ENCODE results near the gene GANC.
A peak's percentile ranks its signal among the peaks of the same experiment; 100 is the strongest.

GANC gene

GRCh38 chr15:42348083-42348482 lies 75.1 kb downstream of the GANC start:
- DNase-seq (ENCODE audit: low spot score) = no peak

- no peak for DNase-seq (ENCODE audit: low spot score)
Observed at GRCh38 chr15:42349186-42349585, 76.2 kb downstream of the GANC start.

- no peak for DNase-seq (ENCODE audit: low spot score)
Observed at GRCh38 chr15:42352401-42352800, 79.4 kb downstream of the GANC start.

GRCh38 chr15:42353061-42353460 lies 80.1 kb downstream of the GANC start:
- DNase-seq (ENCODE audit: low spot score) = no peak

GRCh38 chr15:42354824-42355223 lies 81.8 kb downstream of the GANC start:
- no peak for DNase-seq (ENCODE audit: low spot score)

GRCh38 chr15:42355291-42355690 lies 82.3 kb downstream of the GANC start:
- DNase-seq (ENCODE audit: low spot score) = no peak

- DNase-seq (ENCODE audit: low spot score) = no peak
Observed at GRCh38 chr15:42356851-42357250, 83.8 kb downstream of the GANC start.

- DNase-seq (ENCODE audit: low spot score) = no peak
Observed at GRCh38 chr15:42358141-42358540, 85.1 kb downstream of the GANC start.

GRCh38 chr15:42359249-42359648 lies 86.2 kb downstream of the GANC start, which contains the start of gene CAPN3:
Gene CAPN3 (plus strand): TSS chr15:42359501. CDS start chr15:42359806, 305 bp downstream.
- DNase-seq (ENCODE audit: low spot score) = no peak

- no peak for DNase-seq (ENCODE audit: low spot score)
Observed at GRCh38 chr15:42359985-42360384, 87.0 kb downstream of the GANC start.

- no peak for DNase-seq (ENCODE audit: low spot score)
Observed at GRCh38 chr15:42360535-42361112, 87.6 kb downstream of the GANC start.

GRCh38 chr15:42363487-42363886 lies 90.5 kb downstream of the GANC start:
- no peak for DNase-seq (ENCODE audit: low spot score)

- no peak for DNase-seq (ENCODE audit: low spot score)
Observed at GRCh38 chr15:42363942-42364341, 90.9 kb downstream of the GANC start.

GRCh38 chr15:42364529-42364928 lies 91.5 kb downstream of the GANC start:
- DNase-seq (ENCODE audit: low spot score) = no peak

- no peak for DNase-seq (ENCODE audit: low spot score)
Observed at GRCh38 chr15:42365921-42366550, 93.0 kb downstream of the GANC start.

- no peak for DNase-seq (ENCODE audit: low spot score)
Observed at GRCh38 chr15:42367041-42367440, 94.0 kb downstream of the GANC start.

- no peak for DNase-seq (ENCODE audit: low spot score)
Observed at GRCh38 chr15:42368096-42368495, 95.1 kb downstream of the GANC start.

GRCh38 chr15:42371096-42371495 lies 98.1 kb downstream of the GANC start:
- DNase-seq (ENCODE audit: low spot score) = peak; percentile 28

GRCh38 chr15:42373274-42373673 lies 100.3 kb downstream of the GANC start:
- no peak for DNase-seq (ENCODE audit: low spot score)

- no peak for DNase-seq (ENCODE audit: low spot score)
Observed at GRCh38 chr15:42373936-42374335, 100.9 kb downstream of the GANC start.

- DNase-seq (ENCODE audit: low spot score) = no peak
Observed at GRCh38 chr15:42374810-42375209, 101.8 kb downstream of the GANC start.

- DNase-seq (ENCODE audit: low spot score) = no peak
Observed at GRCh38 chr15:42375252-42375651, 102.3 kb downstream of the GANC start.

- no peak for DNase-seq (ENCODE audit: low spot score)
Observed at GRCh38 chr15:42375941-42376340, 102.9 kb downstream of the GANC start.

- no peak for DNase-seq (ENCODE audit: low spot score)
Observed at GRCh38 chr15:42378011-42378410, 105.0 kb downstream of the GANC start.

Data from LoVo (cell line).